HG02759 (cell line): ENCODE measurements around the gene POLD4.

Experiments
- ATAC-seq: cut with Tn5 transposase; IDR thresholded peaks from one replicate; pipeline ENCODE4 v1.9.1; 2021; ENCODE audit warnings: mild to moderate bottlenecking, moderate library complexity; ENCODE audit not compliant: unreplicated experiment

POLD4 gene

GRCh38 chr11:67303132-67303834 is 50.1 kb downstream of the POLD4 start, which contains the start of gene SSH3:
Gene SSH3, plus strand, starts transcription at chr11:67303530. Its CDS starts 96 bp downstream, at chr11:67303626.
- no peak for ATAC-seq

- no peak for ATAC-seq
Observed at GRCh38 chr11:67302571-67303131, 50.7 kb downstream of the POLD4 start.

GRCh38 chr11:67301951-67302516 is 51.3 kb downstream of the POLD4 start:
- ATAC-seq = no peak

- ATAC-seq = no peak
Observed at GRCh38 chr11:67301313-67301921, 51.9 kb downstream of the POLD4 start.
